PC-3 (cell line): ENCODE results near the gene TAX1BP3.

ENCODE experiments used
- CTCF ChIP-seq: fragments of 300-600 bp; sonication (generic); conservative IDR thresholded peaks from 2 replicates; pipeline ENCODE4 v1.5.1; 2017; ENCODE audit warnings: antibody characterized with exemption, low read depth, mild to moderate bottlenecking, low read length
- EZH2 ChIP-seq: fragments of 300-600 bp; sonication (generic); IDR thresholded peaks from one replicate; pipeline ENCODE4 v1.6.1; 2017; ENCODE audit warnings: antibody characterized with exemption, mild to moderate bottlenecking, low read length; ENCODE audit not compliant: unreplicated experiment

- TF ChIP-seq CTCF (no peak), EZH2 (no peak)
Measured at GRCh38 chr17:3678821-3679530, 10.6 kb upstream of the TAX1BP3 start.
